Measurements from ENCODE around the gene MLXIP. TPM values are rescaled to one million over a fixed set of nuclear protein-coding genes. Genes with fewer than 3 reads are reported as not detected.

The MLXIP gene
- total and polyA plus RNA-seq, 3 experiments from 2014 or later = 18.3 to 33.9 (median 32.1) TPM

DNA sequence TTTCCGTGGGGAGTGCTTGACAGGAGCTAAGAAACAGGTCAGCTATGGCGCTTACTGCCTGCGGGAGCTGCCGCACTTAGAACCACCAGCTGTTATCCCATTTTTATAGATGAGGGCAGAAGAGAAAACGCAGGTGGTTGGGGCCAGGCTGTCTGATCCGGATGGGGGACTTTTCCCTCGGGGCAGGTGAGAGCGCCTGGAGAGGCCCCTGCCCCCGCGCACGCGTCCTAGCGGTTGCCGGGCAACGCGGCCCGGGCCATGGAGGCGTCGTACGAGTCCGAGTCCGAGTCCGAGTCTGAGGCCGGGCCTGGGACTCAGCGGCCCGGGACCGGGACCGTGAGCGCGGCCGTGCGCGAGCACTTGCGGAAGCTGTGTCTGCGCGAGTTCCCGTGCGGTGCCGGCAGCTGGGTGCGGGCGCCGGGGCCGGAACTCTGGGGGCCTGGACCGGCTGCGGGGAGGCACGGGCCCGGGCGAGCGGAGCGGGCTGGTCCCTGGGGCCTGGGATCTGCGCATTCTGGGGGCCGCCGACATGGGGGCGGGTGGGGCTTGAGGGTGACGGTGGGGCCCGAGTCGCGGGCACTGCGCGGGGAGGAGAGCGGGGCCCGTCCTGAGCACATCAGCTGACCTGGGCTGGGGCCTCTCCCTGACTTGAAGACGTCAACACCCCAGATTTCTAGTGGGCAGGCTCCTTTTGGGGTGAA lies 104.5 kb downstream of the MLXIP start, which contains the start of gene LRRC43:
Gene LRRC43 (plus strand): TSS at position 237 of the 701 bp plus-strand sequence. CDS start 22 bp downstream, at position 259.
- ChIA-PET CTCF (interaction anchor here (0.7 to 1.4 kb wide), 2 partner anchors 8 to 46 kb away, joined by 3 to 5 read pairs; no protein-coding TSS in a partner anchor), POLR2A (interaction anchor here (0.6 to 0.7 kb wide), 2 partner anchors 37 to 398 kb away, joined by 6 to 8 read pairs; no protein-coding TSS in a partner anchor)
- peak within 1 kb of the TSS; percentile 45 for H3K4me3 ChIP-seq (ENCODE audit: low read length)
- no peaks in the 10 kb centered on the region for H3K36me3 ChIP-seq (ENCODE audit: insufficient read depth, low read length)
- no peaks in the 10 kb centered on the region for H3K27me3 ChIP-seq (ENCODE audit: insufficient read depth, low read length, poor library complexity, severe bottlenecking)
- Mint-ChIP-seq H3K27ac (peak within 1 kb of the TSS in 5 of 8 donors; percentile 23 to 74 (median 52)), H3K9me3 (no peaks in the 10 kb centered on the region), H3K4me1 (peaks cover 4 to 12% (median 6%) of the 10 kb centered on the region in 3 donors), H3K36me3 (no peaks in the 10 kb centered on the region), H3K27me3 (peaks cover 3 to 8% of the 10 kb centered on the region in 2 donors), H3K4me3 (peak within 1 kb of the TSS; percentile 68 to 84 (median 81))
- peak in 3 of 5 donors; percentile 13 to 31 (median 29) for DNase-seq
- H3K9me3 ChIP-seq (ENCODE audit: low read length) = no peaks in the 10 kb centered on the region
- peaks cover 7% of the 10 kb centered on the region for H3K4me1 ChIP-seq (ENCODE audit: insufficient read depth, low read length)
- no peak within 1 kb of the TSS for H3K27ac ChIP-seq (ENCODE audit: low read depth, low read length)

GRCh38 chr12:122183588-122183940 lies 105.0 kb downstream of the MLXIP start:
- Histone ChIP-seq H3K4me3 (ENCODE audit: low read length) (no peak overlapping the region), H3K27me3 (ENCODE audit: insufficient read depth, low read length, poor library complexity, severe bottlenecking) (no peaks in the 10 kb centered on the region), H3K36me3 (ENCODE audit: insufficient read depth, low read length) (no peaks in the 10 kb centered on the region), H3K4me1 (ENCODE audit: insufficient read depth, low read length) (peaks cover 7% of the 10 kb centered on the region), H3K9me3 (ENCODE audit: low read length) (no peaks in the 10 kb centered on the region), H3K27ac (ENCODE audit: low read depth, low read length) (no peak overlapping the region)
- ChIA-PET POLR2A (no interaction called here), CTCF (no interaction called here)
- peaks cover 3 to 8% of the 10 kb centered on the region in 2 donors for H3K27me3 Mint-ChIP-seq
- no peak for DNase-seq
- no peaks in the 10 kb centered on the region for H3K9me3 Mint-ChIP-seq
- H3K4me3 Mint-ChIP-seq = peak overlapping the region in 4 of 7 donors; percentile 19 to 84 (median 44)
- peaks cover 4 to 12% (median 6%) of the 10 kb centered on the region in 3 donors for H3K4me1 Mint-ChIP-seq
- no peak overlapping the region for H3K27ac Mint-ChIP-seq
- H3K36me3 Mint-ChIP-seq = no peaks in the 10 kb centered on the region

GRCh38 chr12:122184517-122184916 lies 106.0 kb downstream of the MLXIP start:
- Mint-ChIP-seq H3K27me3 (peaks cover 3 to 8% of the 10 kb centered on the region in 2 donors), H3K27ac (no peak overlapping the region), H3K9me3 (no peaks in the 10 kb centered on the region), H3K36me3 (no peaks in the 10 kb centered on the region), H3K4me1 (peaks cover 4 to 12% (median 6%) of the 10 kb centered on the region in 3 donors), H3K4me3 (peak overlapping the region; percentile 41 to 75 (median 48))
- no peaks in the 10 kb centered on the region for H3K27me3 ChIP-seq (ENCODE audit: insufficient read depth, low read length, poor library complexity, severe bottlenecking)
- H3K9me3 ChIP-seq (ENCODE audit: low read length) = no peaks in the 10 kb centered on the region
- POLR2A ChIA-PET = no interaction called here
- no peaks in the 10 kb centered on the region for H3K36me3 ChIP-seq (ENCODE audit: insufficient read depth, low read length)
- no peak overlapping the region for H3K27ac ChIP-seq (ENCODE audit: low read depth, low read length)
- CTCF ChIA-PET = no interaction called here
- peaks cover 7% of the 10 kb centered on the region for H3K4me1 ChIP-seq (ENCODE audit: insufficient read depth, low read length)
- H3K4me3 ChIP-seq (ENCODE audit: low read length) = no peak overlapping the region
- no peak for DNase-seq

DNA sequence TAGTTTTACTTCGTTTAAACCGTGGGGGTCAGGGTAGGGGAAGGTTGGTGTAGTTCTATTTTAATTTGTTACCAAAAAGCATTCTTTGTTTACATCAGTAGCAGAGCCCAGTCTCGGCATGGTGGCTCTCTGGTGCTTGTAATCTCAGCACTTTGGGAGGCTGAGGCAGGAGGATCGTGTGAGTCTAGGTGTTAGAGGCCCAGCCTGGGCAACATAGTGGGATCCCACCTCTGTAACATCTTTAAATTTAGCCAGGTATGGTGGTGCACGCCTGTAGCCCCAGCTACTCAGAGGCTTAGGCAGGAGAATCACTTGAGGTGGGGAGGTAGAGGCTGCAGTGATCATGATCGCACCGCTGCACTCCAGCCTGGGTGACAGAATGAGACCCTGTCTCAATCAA lies 106.5 kb downstream of the MLXIP start:
- Mint-ChIP-seq H3K36me3 (no peaks in the 10 kb centered on the region), H3K9me3 (no peaks in the 10 kb centered on the region), H3K4me3 (no peak overlapping the region), H3K27ac (peak overlapping the region in 2 of 8 donors; percentile 29 to 35), H3K4me1 (peaks cover 4 to 12% (median 6%) of the 10 kb centered on the region in 3 donors), H3K27me3 (peaks cover 3 to 8% of the 10 kb centered on the region in 2 donors)
- ChIA-PET CTCF (no interaction called here), POLR2A (no interaction called here)
- no peaks in the 10 kb centered on the region for H3K9me3 ChIP-seq (ENCODE audit: low read length)
- H3K27ac ChIP-seq (ENCODE audit: low read depth, low read length) = no peak overlapping the region
- DNase-seq = no peak
- H3K4me3 ChIP-seq (ENCODE audit: low read length) = no peak overlapping the region
- peaks cover 7% of the 10 kb centered on the region for H3K4me1 ChIP-seq (ENCODE audit: insufficient read depth, low read length)
- H3K36me3 ChIP-seq (ENCODE audit: insufficient read depth, low read length) = no peaks in the 10 kb centered on the region
- no peaks in the 10 kb centered on the region for H3K27me3 ChIP-seq (ENCODE audit: insufficient read depth, low read length, poor library complexity, severe bottlenecking)

GRCh38 chr12:122185494-122186082 lies 107.0 kb downstream of the MLXIP start:
- CTCF ChIA-PET = interaction anchor here (1.2 kb wide), 1 partner anchor 81 kb away, joined by 3 read pairs; no protein-coding TSS in a partner anchor
- Mint-ChIP-seq H3K9me3 (no peaks in the 10 kb centered on the region), H3K27ac (peak overlapping the region in 1 of 8 donors; percentile 35), H3K27me3 (peaks cover 3 to 8% of the 10 kb centered on the region in 2 donors), H3K4me1 (peaks cover 4 to 12% (median 6%) of the 10 kb centered on the region in 3 donors), H3K4me3 (no peak overlapping the region), H3K36me3 (no peaks in the 10 kb centered on the region)
- Histone ChIP-seq H3K4me3 (ENCODE audit: low read length) (no peak overlapping the region), H3K27me3 (ENCODE audit: insufficient read depth, low read length, poor library complexity, severe bottlenecking) (no peaks in the 10 kb centered on the region), H3K9me3 (ENCODE audit: low read length) (no peaks in the 10 kb centered on the region), H3K27ac (ENCODE audit: low read depth, low read length) (no peak overlapping the region), H3K36me3 (ENCODE audit: insufficient read depth, low read length) (no peaks in the 10 kb centered on the region), H3K4me1 (ENCODE audit: insufficient read depth, low read length) (peaks cover 7% of the 10 kb centered on the region)
- POLR2A ChIA-PET = no interaction called here
- no peak for DNase-seq

- H3K4me1 Mint-ChIP-seq = peaks cover 10 to 18% (median 10%) of the 10 kb centered on the region in 3 donors
- H3K27me3 Mint-ChIP-seq = peaks cover 4 to 11% of the 10 kb centered on the region in 2 donors
- Histone ChIP-seq H3K9me3 (ENCODE audit: low read length) (no peaks in the 10 kb centered on the region), H3K36me3 (ENCODE audit: insufficient read depth, low read length) (no peaks in the 10 kb centered on the region), H3K27me3 (ENCODE audit: insufficient read depth, low read length, poor library complexity, severe bottlenecking) (no peaks in the 10 kb centered on the region), H3K4me3 (ENCODE audit: low read length) (no peak overlapping the region), H3K4me1 (ENCODE audit: insufficient read depth, low read length) (peaks cover 7% of the 10 kb centered on the region), H3K27ac (ENCODE audit: low read depth, low read length) (no peak overlapping the region)
- CTCF ChIA-PET = interaction anchor here (1.2 kb wide), 1 partner anchor 64 kb away, joined by 3 read pairs; no protein-coding TSS in a partner anchor
- no peak overlapping the region for H3K4me3 Mint-ChIP-seq
- POLR2A ChIA-PET = interaction anchor here (0.5 kb wide), 1 partner anchor 28 kb away, joined by 3 read pairs; no protein-coding TSS in a partner anchor
- no peaks in the 10 kb centered on the region for H3K36me3 Mint-ChIP-seq
- no peaks in the 10 kb centered on the region for H3K9me3 Mint-ChIP-seq
- DNase-seq = no peak
- no peak overlapping the region for H3K27ac Mint-ChIP-seq
Observed at GRCh38 chr12:122187466-122187865, 108.9 kb downstream of the MLXIP start.

GRCh38 chr12:122189626-122190475 lies 111.3 kb downstream of the MLXIP start:
- ChIA-PET CTCF (interaction anchor here (1.0 to 1.4 kb wide), 6 partner anchors 12 to 135 kb away, joined by 3 to 6 read pairs (median 4); partner anchors contain the start of gene B3GNT4), POLR2A (interaction anchor here (0.7 kb wide), 1 partner anchor 10 kb away, joined by 4 read pairs; no protein-coding TSS in a partner anchor)
- Histone ChIP-seq H3K9me3 (ENCODE audit: low read length) (no peaks in the 10 kb centered on the region), H3K27ac (ENCODE audit: low read depth, low read length) (no peak overlapping the region), H3K4me3 (ENCODE audit: low read length) (no peak overlapping the region), H3K27me3 (ENCODE audit: insufficient read depth, low read length, poor library complexity, severe bottlenecking) (no peaks in the 10 kb centered on the region), H3K36me3 (ENCODE audit: insufficient read depth, low read length) (no peaks in the 10 kb centered on the region), H3K4me1 (ENCODE audit: insufficient read depth, low read length) (no peaks in the 10 kb centered on the region)
- Mint-ChIP-seq H3K4me1 (peaks cover 3 to 6% (median 6%) of the 10 kb centered on the region in 3 donors), H3K27ac (no peak overlapping the region), H3K36me3 (no peaks in the 10 kb centered on the region), H3K27me3 (peaks cover 3 to 6% of the 10 kb centered on the region in 2 donors), H3K9me3 (no peaks in the 10 kb centered on the region), H3K4me3 (no peak overlapping the region)
- no peak for DNase-seq
